ENCODE data around the gene COL1A2. TPM values are rescaled to one million over a fixed set of nuclear protein-coding genes. Genes with fewer than 3 reads are reported as not detected.

The COL1A2 gene
- total and polyA plus RNA-seq, 2 of the 4 experiments (the other 2 are of a cell fraction): 1,211 to 4,454 TPM

- intact Hi-C loops (cut with micrococcal nuclease): loop anchor here (1.0 to 5.0 kb wide), 5 partner anchors 61 to 1028 kb away; no protein-coding TSS in a partner anchor
- no CpG with 5 or more reads among the region's 4 CpGs for WGBS, 2 experiments (ENCODE audit: extremely low coverage in 2 of 2, insufficient read length in 1 of 2)
- dilution Hi-C loops (cut with HindIII; ENCODE audit: low sequenced_read_pairs, unreplicated experiment): no loop called here
Measured at GRCh38 chr7:94449151-94449725, 54.5 kb downstream of the COL1A2 start.

More at GRCh38 chr7:94449151-94449725, 54.5 kb downstream of the COL1A2 start:
- peaks cover 1% of the 10 kb centered on the region; the same call in 1 of the 2 replicates for H3K4me1 ChIP-seq (ENCODE audit: control insufficient read depth, insufficient read depth, low read length)
- no peak overlapping the region for H3K9ac ChIP-seq (ENCODE audit: low read depth, low read length)
- H3K27ac ChIP-seq (ENCODE audit: insufficient read depth, low read length): no peak overlapping the region
- no peak overlapping the region for H2AFZ ChIP-seq (replicated peaks; ENCODE audit: low read length, poor library complexity)
- no peaks in the 10 kb centered on the region for H4K20me1 ChIP-seq (ENCODE audit: insufficient read depth, low read length)
- H2BK20ac ChIP-seq (ENCODE audit: low read depth, low read length): no peak overlapping the region
- CTCF ChIA-PET: interaction anchor here (0.5 to 2.5 kb wide), 22 partner anchors 8 to 1245 kb away, joined by 3 to 18 read pairs (median 4); no protein-coding TSS in a partner anchor
- no peak overlapping the region for H3K56ac ChIP-seq (ENCODE audit: extremely low read depth, insufficient read depth, low read length)
- no peak overlapping the region for H2BK120ac ChIP-seq (ENCODE audit: low read depth, low read length)
- POLR2A ChIA-PET (ENCODE audit: unreplicated experiment): no interaction called here
- ATAC-seq (ENCODE audit: low read depth) (peak; percentile 67), DNase-seq (peak; percentile 55)
- no peak overlapping the region for H3K4ac ChIP-seq (ENCODE audit: low read depth, low read length)
- TF ChIP-seq MXI1 (IDR thresholded peaks at IDR 0.05; ENCODE audit: borderline replicate concordance, low read depth, low read length) (no peak), CEBPB (IDR thresholded peaks at IDR 0.05; ENCODE audit: low read depth, low read length) (no peak), MAFK (IDR thresholded peaks at IDR 0.05; ENCODE audit: low read depth, low read length) (no peak), NFE2L2 (IDR thresholded peaks at IDR 0.05; ENCODE audit: low read depth, low read length) (no peak), SMC3 (IDR thresholded peaks at IDR 0.05; ENCODE audit: low read depth, low read length) (peak; percentile 80), CTCF (conservative IDR thresholded peaks at IDR 0.05; ENCODE audit: low read depth, low read length) (peak; percentile 76), RAD21 (IDR thresholded peaks at IDR 0.05; ENCODE audit: low read length) (peak; percentile 78), RFX5 (IDR thresholded peaks at IDR 0.05; ENCODE audit: low read depth, low read length) (no peak), ELK1 (IDR thresholded peaks at IDR 0.05; ENCODE audit: borderline replicate concordance, low read depth, low read length) (no peak), POLR2A (IDR thresholded peaks at IDR 0.05; ENCODE audit: low read depth, low read length) (no peak), FOS (IDR thresholded peaks at IDR 0.05; ENCODE audit: low read depth, low read length) (no peak)
- no peak overlapping the region for H3K23ac ChIP-seq (ENCODE audit: low read depth, low read length)
- no peak overlapping the region for H4K5ac ChIP-seq (ENCODE audit: low read depth, low read length)
- no TSS peak for BruUV-seq (replicated peaks)
- H4K8ac ChIP-seq (ENCODE audit: low read depth in 2 of 2, low read length in 2 of 2): no peak overlapping the region
- H4K91ac ChIP-seq (ENCODE audit: insufficient read depth, low read depth, low read length): no peak overlapping the region
- no peaks in the 10 kb centered on the region for H3K36me3 ChIP-seq (ENCODE audit: control insufficient read depth, insufficient read depth, low read length)
- H3K4me2 ChIP-seq (ENCODE audit: low read depth, low read length): no peak overlapping the region
- 0 out of 2 replicates have a peak, but pooled peaks cover 3% of the 10 kb centered on the region for H3K9me3 ChIP-seq (ENCODE audit: control insufficient read depth, insufficient read depth, low read length)
- no peak overlapping the region for H2BK5ac ChIP-seq (ENCODE audit: low read depth, low read length, poor library complexity, severe bottlenecking)
- no peak overlapping the region for H3K4me3 ChIP-seq (ENCODE audit: insufficient read depth, low read depth, low read length)
- no peak overlapping the region for H3K18ac ChIP-seq (ENCODE audit: low read depth, low read length)
- no peaks in the 10 kb centered on the region for H3K79me1 ChIP-seq (ENCODE audit: low read depth in 1 of 2, low read length in 2 of 2)
- no peak overlapping the region for H3K14ac ChIP-seq (replicated peaks; ENCODE audit: low read depth, low read length)
- no peak overlapping the region for H2BK15ac ChIP-seq (ENCODE audit: low read depth, low read length)
- no peak overlapping the region for H2AK5ac ChIP-seq (ENCODE audit: low read depth, low read length)
- in situ Hi-C loops (cut with MboI; ENCODE audit: low sequenced_read_pairs): loop anchor here (25.0 kb wide), 1 partner anchor 537 kb away; the partner anchor contains the start of genes GNG11 and GNGT1
- no peaks in the 10 kb centered on the region for H3K9me1 ChIP-seq (ENCODE audit: insufficient read depth, low read length)
- H3K27me3 ChIP-seq (ENCODE audit: control insufficient read depth, insufficient read depth, low read length): peaks cover 2% of the 10 kb centered on the region
- H2AK9ac ChIP-seq (replicated peaks; ENCODE audit: low read depth, low read length, poor library complexity): no peak overlapping the region
